HepG2 (cell line): ENCODE data around the gene RNF40. TPM values are rescaled to one million over a fixed set of nuclear protein-coding genes. Genes with fewer than 3 reads are reported as not detected.

Experiments
- AGO1 ChIP-seq: fragments of 200-400 bp; formaldehyde crosslinking; IDR thresholded peaks from 2 replicates; pipeline ENCODE4 v1.6.1; 2017; ENCODE audit warnings: mild to moderate bottlenecking, low read depth, low read length, moderate library complexity; ENCODE audit not compliant: poor library complexity, severe bottlenecking
- BRD4 ChIP-seq: sonication (generic); formaldehyde crosslinking; IDR thresholded peaks from 2 replicates; pipeline ENCODE4 v1.4.0; 2020; ENCODE audit warnings: missing genetic modification reagents
- EED ChIP-seq: sonication (generic); formaldehyde crosslinking; IDR thresholded peaks from 2 replicates; pipeline ENCODE4 v1.5.0; 2020; ENCODE audit warnings: mild to moderate bottlenecking, missing genetic modification reagents
- GLMP ChIP-seq: sonication (generic); formaldehyde crosslinking; IDR thresholded peaks from 2 replicates; pipeline ENCODE4 v1.9.0; 2021; ENCODE audit warnings: missing genetic modification reagents, mild to moderate bottlenecking, borderline replicate concordance
- IKZF5 ChIP-seq: IDR thresholded peaks from 2 replicates; pipeline ENCODE4 v1.6.1; 2018; ENCODE audit warnings: missing genetic modification reagents, mild to moderate bottlenecking, missing compliant biosample characterization
- IRF1 ChIP-seq: sonication (generic); formaldehyde crosslinking; IDR thresholded peaks from 2 replicates; pipeline ENCODE4 v1.4.0; 2020; ENCODE audit warnings: low read depth, mild to moderate bottlenecking, missing genetic modification reagents
- MYC ChIP-seq: sonication (generic); formaldehyde crosslinking; IDR thresholded peaks from 2 replicates; pipeline ENCODE4 v1.9.0; 2021; ENCODE audit warnings: missing genetic modification reagents, borderline replicate concordance
- MYNN ChIP-seq: sonication (generic); formaldehyde crosslinking; IDR thresholded peaks from 2 replicates; pipeline ENCODE4 v1.4.0; 2020; ENCODE audit warnings: mild to moderate bottlenecking, low read depth, missing genetic modification reagents
- PITX1 ChIP-seq: sonication (generic); formaldehyde crosslinking; IDR thresholded peaks from 2 replicates; pipeline ENCODE4 v1.5.1; 2020; ENCODE audit warnings: mild to moderate bottlenecking, missing genetic modification reagents
- SNAI1 ChIP-seq: sonication (generic); formaldehyde crosslinking; IDR thresholded peaks from 2 replicates; pipeline ENCODE4 v1.5.0; 2020; ENCODE audit warnings: mild to moderate bottlenecking, missing genetic modification reagents, borderline replicate concordance
- ZGPAT ChIP-seq: IDR thresholded peaks from 2 replicates; pipeline ENCODE4 v1.6.1; 2016; ENCODE audit warnings: mild to moderate bottlenecking
- ZNF276 ChIP-seq: sonication (generic); formaldehyde crosslinking; IDR thresholded peaks from 2 replicates; pipeline ENCODE4 v1.4.0; 2020; ENCODE audit warnings: mild to moderate bottlenecking, low read depth, missing genetic modification reagents
- ZNF530 ChIP-seq: sonication (generic); formaldehyde crosslinking; IDR thresholded peaks from 2 replicates; pipeline ENCODE4 v1.5.0; 2020; ENCODE audit warnings: low read depth, mild to moderate bottlenecking, missing genetic modification reagents
- ZNF569 ChIP-seq: sonication (generic); formaldehyde crosslinking; IDR thresholded peaks from 2 replicates; pipeline ENCODE4 v1.5.0; 2020; ENCODE audit warnings: mild to moderate bottlenecking, missing genetic modification reagents, moderate library complexity, borderline replicate concordance
- ZNF746 ChIP-seq: sonication (generic); formaldehyde crosslinking; IDR thresholded peaks from 2 replicates; pipeline ENCODE4 v1.8.0; 2022; ENCODE audit warnings: mild to moderate bottlenecking, missing genetic modification reagents
- ZNF800 ChIP-seq: sonication (generic); formaldehyde crosslinking; IDR thresholded peaks from 2 replicates; pipeline ENCODE4 v1.4.0; 2020; ENCODE audit warnings: missing genetic modification reagents
- polyA plus RNA-seq, 8 experiments: library from polyadenylated mRNA; depleted of rRNA in 3 of 8; stranded (reverse) in 7 of 8; unstranded in 1 of 8; fragments of >200 nt; fragmentation: Illumina TruSeq in 4 of 8; extraction: Trizol in 4 of 8; gene quantifications; 2 replicates each; pipeline versions ENCODE4 v1.2.1 to v1.2.3, GENCODE V29; 2011 to 2016; ENCODE audit warnings: low read depth in 4 of 8, missing spikeins in 1 of 8, mixed read lengths in 1 of 8; ENCODE audit not compliant: insufficient read depth in 1 of 8
- total RNA-seq, 5 experiments: library from RNA; depleted of rRNA; stranded (reverse); fragments of >200 nt; fragmentation: Illumina TruSeq; extraction: Trizol; gene quantifications; 2 replicates each; pipeline ENCODE4 v1.2.3, GENCODE V29; 2016; ENCODE audit warnings: low read depth in 1 of 5

The RNF40 gene
- total and polyA plus RNA-seq, 2 of the 13 experiments (the other 11 are each of a cell fraction or from before 2014, with no cell fraction given): 84.0 to 85.6 TPM

GRCh38 chr16:30786115-30786935 lies 24.2 kb downstream of the RNF40 start (continued):
- TF ChIP-seq ZNF800 (CRISPR knock-in tag) (no peak), ZNF276 (no peak), MYC (no peak; the same call in 1 of the 2 replicates), EED (CRISPR knock-in tag) (no peak), ZNF530 (CRISPR knock-in tag) (no peak), BRD4 (CRISPR knock-in tag) (0 out of 2 replicates have a peak, but pooled peaks have one; percentile 55), PITX1 (CRISPR knock-in tag) (no peak), IKZF5 (CRISPR knock-in tag) (no peak), ZGPAT (no peak), ZNF569 (CRISPR knock-in tag) (no peak), AGO1 (no peak), ZNF746 (no peak), GLMP (CRISPR knock-in tag) (no peak), IRF1 (no peak), SNAI1 (CRISPR knock-in tag) (peak; percentile 55; the same call in 1 of the 2 replicates), MYNN (CRISPR knock-in tag) (no peak)
